K562 treated with DMSO at 1 percent for 4 hours (cell line): Measurements from ENCODE around the gene EDDM3A. TPM values are rescaled to one million over a fixed set of nuclear protein-coding genes. Genes with fewer than 3 reads are reported as not detected.

Experiments used
- total RNA-seq: library from RNA; unstranded; fragments of 300-600 nt; gene quantifications from 2 replicates; pipeline ENCODE4 v1.2.3, GENCODE V29; 2022; ENCODE audit not compliant: insufficient read depth

The EDDM3A gene, protein sequence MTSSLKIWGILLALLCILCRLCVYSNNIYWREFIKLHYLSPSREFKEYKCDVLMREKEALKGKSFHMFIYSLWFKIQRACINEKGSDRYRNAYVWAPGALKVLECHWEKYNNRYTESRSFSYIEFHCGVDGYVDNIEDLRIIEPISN
- not detected in 2 replicates for total RNA-seq

DNA sequence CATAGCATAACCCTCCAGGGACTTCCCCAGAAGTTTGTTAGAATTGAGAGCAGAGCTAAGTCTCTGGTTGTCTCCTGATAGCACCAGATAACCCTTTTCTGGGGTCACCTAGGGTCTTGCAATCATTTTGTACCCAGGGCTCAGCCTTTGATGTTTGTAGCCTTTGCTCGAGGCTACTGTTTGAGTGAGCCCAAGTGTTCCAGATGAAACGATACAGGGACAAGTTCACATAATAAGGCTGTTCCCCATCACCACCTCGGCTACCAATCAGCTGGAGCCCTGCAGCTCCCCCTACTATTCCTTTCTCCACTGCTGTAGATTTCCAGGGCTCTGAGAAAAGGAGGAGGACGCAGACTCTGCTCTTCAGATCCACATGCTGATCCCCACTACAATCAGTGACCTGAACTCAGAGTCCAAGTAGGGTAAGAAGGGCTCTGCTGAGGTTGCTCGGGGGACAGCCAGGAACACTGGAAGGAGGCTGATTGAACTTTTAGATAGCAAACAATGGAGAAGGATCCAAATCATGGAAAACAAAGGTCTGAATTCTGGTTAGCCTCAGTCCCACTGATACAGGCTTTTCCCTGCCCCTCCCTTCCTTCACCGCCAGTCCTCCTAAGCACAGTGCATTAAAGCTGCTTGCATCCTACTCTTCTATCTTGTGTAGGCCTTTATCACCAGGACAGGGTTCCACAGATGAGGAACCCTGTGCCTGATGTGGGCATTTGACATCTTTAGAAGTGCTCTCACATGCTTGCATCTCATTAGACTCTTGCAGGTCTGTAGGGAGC is at the start of gene EDDM3A:
TSS of gene EDDM3A (plus strand) at position 317 of the 788 bp plus-strand sequence. CDS start 1,694 bp downstream, outside the sequence.

Other genes starting within 250 kb of the EDDM3A start
- gene RNASE10, start 240.3 kb upstream of the EDDM3A start, total RNA-seq: not detected in 2 replicates
- gene RNASE9, start 184.8 kb upstream of the EDDM3A start, total RNA-seq: not detected in 2 replicates
- not detected in 2 replicates for gene RNASE11, start 157.9 kb upstream of the EDDM3A start, total RNA-seq
- not detected in 2 replicates for gene RNASE12, start 154.5 kb upstream of the EDDM3A start, total RNA-seq
- not detected in 2 replicates for gene OR6S1, start 104.2 kb upstream of the EDDM3A start, total RNA-seq
- gene RNASE4, start 61.3 kb upstream of the EDDM3A start, total RNA-seq: 0.80 and 4.6 TPM in 2 replicates
- 1.7 TPM in 1 of 2 replicates, not detected in the other for gene ANG, start 57.1 kb upstream of the EDDM3A start, total RNA-seq
- not detected in 2 replicates for gene EDDM3B, start 22.5 kb downstream of the EDDM3A start, total RNA-seq
- gene RNASE6, start 35.4 kb downstream of the EDDM3A start, total RNA-seq: not detected in 2 replicates
- 20.2 and 38.3 TPM in 2 replicates for gene RNASE1, start 57.0 kb downstream of the EDDM3A start, total RNA-seq
- gene RNASE3, start 145.5 kb downstream of the EDDM3A start, total RNA-seq: not detected in 2 replicates
- gene RNASE2, start 209.6 kb downstream of the EDDM3A start, total RNA-seq: not detected in 2 replicates
- 65.2 and 77.8 TPM in 2 replicates for gene METTL17, start 244.1 kb downstream of the EDDM3A start, total RNA-seq